SU-DHL-6 (cell line): Measurements from ENCODE around the gene CDC6.

Experiments used
- H2AFZ ChIP-seq: fragments of 200-600 bp; sonication (generic); 2 replicates; pipeline ENCODE4 v1.6.1; 2014; ENCODE audit warnings: low read depth, mild to moderate bottlenecking, moderate library complexity, mixed read lengths, antibody characterized with exemption, low read length; ENCODE audit not compliant: severe bottlenecking
- H3F3A ChIP-seq: fragments of 200-600 bp; shearing (Covaris generic); 2 replicates; pipeline ENCODE4 v1.6.0; 2016; ENCODE audit warnings: antibody characterized with exemption, mild to moderate bottlenecking; ENCODE audit not compliant: insufficient read depth
- H3K27ac ChIP-seq: fragments of 200-600 bp; sonication (generic); 2 replicates; pipeline ENCODE4 v1.5.1; 2016; ENCODE audit warnings: low read depth, mild to moderate bottlenecking, low read length, moderate library complexity, mixed read lengths
- H3K27me3 ChIP-seq: fragments of 200-600 bp; sonication (generic), shearing (Covaris generic); 2 replicates; pipeline ENCODE4 v1.6.0; 2014; ENCODE audit warnings: mild to moderate bottlenecking, low read length
- H3K36me3 ChIP-seq: fragments of 200-600 bp; sonication (generic); 2 replicates; pipeline ENCODE4 v1.6.1; 2014; ENCODE audit warnings: mild to moderate bottlenecking, low read length, mixed read lengths
- H3K4me2 ChIP-seq: fragments of 300-600, 200-600 bp; shearing (Covaris generic), sonication (generic); 2 replicates; pipeline ENCODE4 v1.6.0; 2014; ENCODE audit warnings: low read length, low read depth, mild to moderate bottlenecking; ENCODE audit not compliant: poor library complexity, severe bottlenecking
- H3K4me3 ChIP-seq: fragments of 200-600 bp; sonication (generic); 2 replicates; pipeline ENCODE4 v1.5.1; 2014; ENCODE audit warnings: antibody characterized with exemption, low read length, mild to moderate bottlenecking, mixed read lengths; ENCODE audit not compliant: insufficient read depth, poor library complexity, severe bottlenecking
- H3K79me2 ChIP-seq: fragments of 200-600 bp; sonication (generic); 2 replicates; pipeline ENCODE4 v1.6.1; 2014; ENCODE audit warnings: mild to moderate bottlenecking, low read length, moderate library complexity; ENCODE audit not compliant: insufficient read depth
- H3K9ac ChIP-seq: fragments of 200-600 bp; sonication (generic); 2 replicates; pipeline ENCODE4 v1.7.0; 2014; ENCODE audit warnings: mild to moderate bottlenecking, low read length
- H3K9me2 ChIP-seq: fragments of 200-600 bp; sonication (generic); replicated peaks from 2 replicates; pipeline ENCODE4 v1.6.1; 2014; ENCODE audit warnings: low read length; ENCODE audit not compliant: insufficient read depth
- H3K9me3 ChIP-seq: fragments of 200-600 bp; sonication (generic); 2 replicates; pipeline ENCODE4 v1.6.1; 2014; ENCODE audit warnings: low read length, mixed read lengths; ENCODE audit not compliant: insufficient read depth
- H4K20me1 ChIP-seq: fragments of 200-600 bp; sonication (generic); 2 replicates; pipeline ENCODE4 v1.6.1; 2014; ENCODE audit warnings: low read depth, mild to moderate bottlenecking, antibody characterized with exemption, low read length, moderate library complexity, mixed read lengths
- EZH2phosphoT487 ChIP-seq: fragments of 200-600 bp; sonication (generic), shearing (Covaris generic); conservative IDR thresholded peaks from 2 replicates; pipeline ENCODE4 v1.6.1; 2018; ENCODE audit warnings: mild to moderate bottlenecking, antibody characterized with exemption, low read length, moderate library complexity, mixed read lengths
- TF ChIP-seq, protein P1 (sequence below): fragments of 200-600 bp; sonication (generic); IDR thresholded peaks from one replicate; pipeline ENCODE4 v1.5.1; 2017; ENCODE audit warnings: antibody characterized with exemption, mild to moderate bottlenecking, low read length, moderate library complexity; ENCODE audit not compliant: insufficient read depth, poor library complexity, severe bottlenecking

The CDC6 gene

DNA sequence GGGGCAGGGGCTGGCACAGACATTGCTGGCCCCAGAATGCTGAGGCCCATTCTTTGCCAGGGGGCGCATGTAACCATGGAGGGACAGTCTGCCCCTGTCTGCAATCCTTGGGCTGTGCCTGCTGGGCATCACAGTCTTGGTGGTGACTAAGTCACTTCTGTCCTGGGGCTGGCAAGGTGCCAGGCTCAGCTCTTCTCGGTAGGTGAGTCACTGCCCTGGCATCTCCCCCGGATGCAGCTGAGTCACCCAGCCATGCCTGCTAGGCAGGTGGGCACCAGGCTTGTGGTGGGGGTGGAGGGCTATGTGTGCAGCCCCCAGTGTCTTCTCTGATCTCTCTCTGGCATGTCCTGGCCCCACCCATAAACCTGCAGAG is 26.9 kb downstream of the CDC6 start:
- Histone ChIP-seq H2AFZ (no peak overlapping the region), H3K9me2 (no peaks in the 10 kb centered on the region), H4K20me1 (no peaks in the 10 kb centered on the region), H3K27me3 (no peaks in the 10 kb centered on the region), H3K4me3 (no peak overlapping the region), H3K79me2 (peaks cover 10% of the 10 kb centered on the region; the same call in 1 of the 2 replicates), H3K9ac (no peak overlapping the region), H3K9me3 (no peaks in the 10 kb centered on the region), H3F3A (no peaks in the 10 kb centered on the region), H3K27ac (no peak overlapping the region; the same call in 1 of the 2 replicates), H3K36me3 (no peaks in the 10 kb centered on the region), H3K4me2 (no peak overlapping the region)
- no peak for TF ChIP-seq EZH2phosphoT487
- TF ChIP-seq, protein P1, sequence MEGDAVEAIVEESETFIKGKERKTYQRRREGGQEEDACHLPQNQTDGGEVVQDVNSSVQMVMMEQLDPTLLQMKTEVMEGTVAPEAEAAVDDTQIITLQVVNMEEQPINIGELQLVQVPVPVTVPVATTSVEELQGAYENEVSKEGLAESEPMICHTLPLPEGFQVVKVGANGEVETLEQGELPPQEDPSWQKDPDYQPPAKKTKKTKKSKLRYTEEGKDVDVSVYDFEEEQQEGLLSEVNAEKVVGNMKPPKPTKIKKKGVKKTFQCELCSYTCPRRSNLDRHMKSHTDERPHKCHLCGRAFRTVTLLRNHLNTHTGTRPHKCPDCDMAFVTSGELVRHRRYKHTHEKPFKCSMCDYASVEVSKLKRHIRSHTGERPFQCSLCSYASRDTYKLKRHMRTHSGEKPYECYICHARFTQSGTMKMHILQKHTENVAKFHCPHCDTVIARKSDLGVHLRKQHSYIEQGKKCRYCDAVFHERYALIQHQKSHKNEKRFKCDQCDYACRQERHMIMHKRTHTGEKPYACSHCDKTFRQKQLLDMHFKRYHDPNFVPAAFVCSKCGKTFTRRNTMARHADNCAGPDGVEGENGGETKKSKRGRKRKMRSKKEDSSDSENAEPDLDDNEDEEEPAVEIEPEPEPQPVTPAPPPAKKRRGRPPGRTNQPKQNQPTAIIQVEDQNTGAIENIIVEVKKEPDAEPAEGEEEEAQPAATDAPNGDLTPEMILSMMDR, result no peak

DNA sequence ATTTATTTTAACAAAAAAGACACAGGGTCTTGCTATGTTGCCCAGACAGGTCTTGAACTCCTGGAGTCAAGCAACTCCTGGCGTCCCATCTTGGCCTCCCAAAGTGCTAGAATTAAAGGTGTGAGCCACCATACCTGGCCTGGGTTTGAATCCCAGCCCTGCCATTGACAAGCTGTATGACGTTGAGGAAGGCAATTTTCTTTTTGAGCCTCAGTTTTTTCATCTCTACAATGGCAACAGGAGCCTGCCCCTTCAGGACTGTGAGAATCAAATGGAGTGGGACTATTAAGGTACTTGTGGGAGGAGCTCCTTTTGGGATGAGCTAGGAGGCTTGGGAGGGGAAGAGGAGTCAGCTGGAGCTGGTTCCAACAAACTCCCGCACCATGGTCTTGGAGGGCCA is 27.5 kb downstream of the CDC6 start:
- Histone ChIP-seq H3K79me2 (peaks cover 15% of the 10 kb centered on the region; the same call in 1 of the 2 replicates), H3K4me2 (no peak overlapping the region), H3F3A (no peaks in the 10 kb centered on the region), H3K9me2 (no peaks in the 10 kb centered on the region), H3K36me3 (no peaks in the 10 kb centered on the region), H3K4me3 (no peak overlapping the region), H3K27me3 (no peaks in the 10 kb centered on the region), H3K27ac (no peak overlapping the region; the same call in 1 of the 2 replicates), H4K20me1 (no peaks in the 10 kb centered on the region), H3K9me3 (no peaks in the 10 kb centered on the region), H2AFZ (no peak overlapping the region), H3K9ac (no peak overlapping the region)
- TF ChIP-seq, protein P1, result no peak
- no peak for TF ChIP-seq EZH2phosphoT487

- Histone ChIP-seq H3K36me3 (no peaks in the 10 kb centered on the region), H3K27me3 (no peaks in the 10 kb centered on the region), H3K4me2 (no peak overlapping the region), H3K27ac (no peak overlapping the region; the same call in 1 of the 2 replicates), H3K4me3 (no peak overlapping the region), H2AFZ (no peak overlapping the region), H3K9me2 (no peaks in the 10 kb centered on the region), H4K20me1 (no peaks in the 10 kb centered on the region), H3K9me3 (no peaks in the 10 kb centered on the region), H3K9ac (no peak overlapping the region), H3K79me2 (peaks cover 22% of the 10 kb centered on the region; the same call in 1 of the 2 replicates), H3F3A (peaks cover 5% of the 10 kb centered on the region; the same call in 1 of the 2 replicates)
- no peak for TF ChIP-seq EZH2phosphoT487
- TF ChIP-seq, protein P1, result no peak
Measured at GRCh38 chr17:40315678-40316570, 28.2 kb downstream of the CDC6 start.
